ENCODE data around the gene MICALL2.

The MICALL2 gene

DNA sequence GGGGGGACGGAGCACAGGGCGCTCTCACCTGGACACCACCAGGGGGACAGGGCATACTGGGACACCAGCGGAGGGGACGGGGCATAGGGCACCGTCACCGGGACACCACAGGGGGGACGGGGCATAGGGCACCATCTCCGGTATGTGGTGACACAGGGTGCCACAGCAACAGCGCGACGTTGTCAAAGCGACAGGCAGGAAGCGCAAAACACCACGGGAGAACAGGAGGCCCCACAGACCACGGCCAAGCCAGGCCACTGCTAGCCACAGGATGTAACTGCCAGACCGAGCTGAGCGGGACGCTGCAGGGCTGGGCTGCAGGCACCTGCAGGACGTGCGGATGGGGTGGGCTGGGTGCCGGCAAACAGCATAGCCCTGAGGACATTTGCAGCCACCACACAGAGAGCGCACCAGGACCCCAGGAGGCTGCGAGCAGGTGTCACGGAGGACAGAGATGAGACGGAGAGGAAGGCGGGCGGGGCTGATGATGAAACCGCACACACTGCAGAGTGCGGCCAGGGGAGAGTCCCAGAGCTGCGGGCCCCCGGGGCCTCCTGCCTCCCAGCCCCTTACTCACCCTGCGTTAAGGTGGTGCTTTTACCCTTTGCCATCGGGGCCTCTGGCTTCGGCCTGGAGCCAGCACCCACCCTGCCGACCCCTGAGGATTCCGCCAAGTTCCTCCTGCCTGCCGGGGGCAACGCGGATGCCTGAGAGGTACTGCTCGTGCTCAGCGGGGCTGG lies 17.5 kb downstream of the MICALL2 start:
- no peak overlapping the region for H3K27ac ChIP-seq

DNA sequence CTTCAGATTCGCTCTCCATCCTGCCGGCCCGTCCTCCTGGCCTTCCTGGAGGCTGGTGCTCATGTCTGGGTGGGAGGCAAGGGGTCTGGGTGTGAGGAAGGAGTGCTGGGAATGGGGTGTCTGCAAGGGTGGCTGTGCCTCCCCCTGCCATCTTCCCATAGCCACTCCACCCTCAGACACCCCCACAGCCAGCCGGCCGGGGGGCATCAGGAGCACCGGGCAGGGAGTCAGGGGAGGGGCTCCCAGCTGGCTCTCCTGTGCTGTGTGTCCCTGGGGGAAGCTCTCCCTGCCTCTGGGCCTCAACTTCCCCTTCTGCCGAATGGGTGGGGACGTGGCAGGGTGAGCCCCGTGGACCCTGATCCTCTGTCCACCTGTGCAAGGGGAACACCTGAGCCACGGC lies 18.6 kb downstream of the MICALL2 start:
- no peak for TF ChIP-seq ZFX (IDR thresholded peaks at IDR 0.05)
- TF ChIP-seq, protein P1, sequence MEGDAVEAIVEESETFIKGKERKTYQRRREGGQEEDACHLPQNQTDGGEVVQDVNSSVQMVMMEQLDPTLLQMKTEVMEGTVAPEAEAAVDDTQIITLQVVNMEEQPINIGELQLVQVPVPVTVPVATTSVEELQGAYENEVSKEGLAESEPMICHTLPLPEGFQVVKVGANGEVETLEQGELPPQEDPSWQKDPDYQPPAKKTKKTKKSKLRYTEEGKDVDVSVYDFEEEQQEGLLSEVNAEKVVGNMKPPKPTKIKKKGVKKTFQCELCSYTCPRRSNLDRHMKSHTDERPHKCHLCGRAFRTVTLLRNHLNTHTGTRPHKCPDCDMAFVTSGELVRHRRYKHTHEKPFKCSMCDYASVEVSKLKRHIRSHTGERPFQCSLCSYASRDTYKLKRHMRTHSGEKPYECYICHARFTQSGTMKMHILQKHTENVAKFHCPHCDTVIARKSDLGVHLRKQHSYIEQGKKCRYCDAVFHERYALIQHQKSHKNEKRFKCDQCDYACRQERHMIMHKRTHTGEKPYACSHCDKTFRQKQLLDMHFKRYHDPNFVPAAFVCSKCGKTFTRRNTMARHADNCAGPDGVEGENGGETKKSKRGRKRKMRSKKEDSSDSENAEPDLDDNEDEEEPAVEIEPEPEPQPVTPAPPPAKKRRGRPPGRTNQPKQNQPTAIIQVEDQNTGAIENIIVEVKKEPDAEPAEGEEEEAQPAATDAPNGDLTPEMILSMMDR (conservative IDR thresholded peaks at IDR 0.05): no peak
- no peak overlapping the region for H3K27ac ChIP-seq

More for the DNA sequence above, 17.5 kb downstream of the MICALL2 start:
- TF ChIP-seq ZFX (IDR thresholded peaks at IDR 0.05): no peak
- TF ChIP-seq, protein P1 (conservative IDR thresholded peaks at IDR 0.05): no peak

DNA sequence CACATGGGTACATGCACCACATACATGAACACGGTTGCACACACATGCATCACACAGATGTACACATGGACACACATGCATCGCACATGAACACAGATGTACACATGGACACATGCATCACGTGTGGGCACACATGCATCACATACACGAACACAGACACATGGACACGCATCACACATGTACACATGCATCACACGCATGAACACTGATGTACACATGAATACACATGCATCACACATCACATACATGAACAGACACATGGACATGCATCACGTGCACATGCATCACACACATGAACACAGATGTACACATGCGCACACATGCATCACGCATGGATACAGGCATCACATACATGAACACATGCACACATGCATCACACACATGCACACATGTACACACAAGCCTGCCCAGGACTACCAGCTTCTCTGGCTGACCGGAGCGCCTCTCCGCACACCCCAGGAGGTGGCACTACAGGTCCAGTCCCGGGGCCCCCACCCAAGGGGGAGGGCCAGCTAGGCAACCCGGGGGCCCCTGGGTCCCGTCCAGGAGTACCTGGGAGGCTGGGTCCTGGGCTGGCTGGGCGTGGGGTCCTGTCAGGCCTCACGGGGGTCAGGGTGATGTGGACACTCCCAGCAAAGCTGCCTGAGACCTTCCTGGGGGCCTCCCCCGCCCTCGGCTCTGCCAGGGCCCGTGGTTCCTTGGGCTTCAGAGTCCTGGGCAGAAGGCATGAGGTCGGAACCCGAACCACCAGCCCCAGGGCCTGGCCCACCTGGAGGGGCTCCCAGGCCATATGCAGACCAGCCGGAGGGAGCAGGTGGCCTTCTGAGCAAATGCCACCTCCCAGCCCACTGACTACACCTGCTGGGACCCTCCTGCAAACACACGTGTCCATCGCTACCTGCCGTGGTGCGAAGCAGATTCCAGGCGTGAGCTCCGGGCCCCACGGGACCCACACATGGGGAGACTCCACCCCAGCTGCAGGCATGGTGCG lies 19.6 kb downstream of the MICALL2 start:
- H3K27ac ChIP-seq: no peak overlapping the region
- no peak for TF ChIP-seq ZFX (IDR thresholded peaks at IDR 0.05)
- TF ChIP-seq, protein P1 (conservative IDR thresholded peaks at IDR 0.05): no peak

DNA sequence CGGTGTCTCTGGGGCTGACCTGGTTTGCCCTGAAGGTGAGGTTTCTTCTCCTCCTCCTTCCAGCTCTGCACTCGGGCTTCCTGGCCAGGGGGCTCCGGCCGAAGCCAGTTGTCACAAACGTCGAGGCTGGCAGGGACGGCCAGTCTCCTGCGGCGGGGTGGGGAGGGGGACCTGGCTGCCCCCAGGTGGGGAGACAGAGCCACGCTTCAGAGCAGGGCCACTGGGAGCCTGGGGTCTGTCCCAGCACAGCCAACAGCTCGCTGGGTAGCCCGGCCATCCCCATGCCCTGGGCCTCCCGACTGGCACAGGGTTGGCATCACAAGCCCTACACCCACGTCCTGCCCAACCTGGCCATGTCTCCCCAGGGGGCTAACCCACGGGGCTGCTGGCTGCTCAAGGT lies 20.4 kb downstream of the MICALL2 start:
- no peak overlapping the region for H3K27ac ChIP-seq
- TF ChIP-seq, protein P1 (conservative IDR thresholded peaks at IDR 0.05): no peak
- TF ChIP-seq ZFX (IDR thresholded peaks at IDR 0.05): no peak

DNA sequence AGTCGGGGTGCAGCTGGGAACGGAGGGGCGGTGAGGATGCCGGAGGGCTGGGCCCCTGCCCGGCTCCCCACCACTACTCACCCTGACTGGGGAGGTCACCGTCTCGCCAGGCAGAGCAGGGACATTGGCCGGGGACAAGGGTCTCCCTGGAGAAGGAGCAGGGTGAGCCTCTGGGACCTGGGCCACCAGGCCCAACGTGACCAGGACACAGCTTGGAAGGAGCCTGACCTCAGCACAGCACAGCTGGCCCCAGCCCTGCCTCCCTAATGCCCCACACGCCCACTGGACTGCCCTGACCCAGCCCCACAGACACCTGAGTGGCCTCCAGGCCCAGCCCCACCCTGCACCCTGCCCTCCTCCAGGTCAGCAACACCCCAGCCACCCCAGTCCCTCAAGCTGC lies 21.1 kb downstream of the MICALL2 start:
- no peak for TF ChIP-seq ZFX (IDR thresholded peaks at IDR 0.05)
- TF ChIP-seq, protein P1 (conservative IDR thresholded peaks at IDR 0.05): no peak
- no peak overlapping the region for H3K27ac ChIP-seq

DNA sequence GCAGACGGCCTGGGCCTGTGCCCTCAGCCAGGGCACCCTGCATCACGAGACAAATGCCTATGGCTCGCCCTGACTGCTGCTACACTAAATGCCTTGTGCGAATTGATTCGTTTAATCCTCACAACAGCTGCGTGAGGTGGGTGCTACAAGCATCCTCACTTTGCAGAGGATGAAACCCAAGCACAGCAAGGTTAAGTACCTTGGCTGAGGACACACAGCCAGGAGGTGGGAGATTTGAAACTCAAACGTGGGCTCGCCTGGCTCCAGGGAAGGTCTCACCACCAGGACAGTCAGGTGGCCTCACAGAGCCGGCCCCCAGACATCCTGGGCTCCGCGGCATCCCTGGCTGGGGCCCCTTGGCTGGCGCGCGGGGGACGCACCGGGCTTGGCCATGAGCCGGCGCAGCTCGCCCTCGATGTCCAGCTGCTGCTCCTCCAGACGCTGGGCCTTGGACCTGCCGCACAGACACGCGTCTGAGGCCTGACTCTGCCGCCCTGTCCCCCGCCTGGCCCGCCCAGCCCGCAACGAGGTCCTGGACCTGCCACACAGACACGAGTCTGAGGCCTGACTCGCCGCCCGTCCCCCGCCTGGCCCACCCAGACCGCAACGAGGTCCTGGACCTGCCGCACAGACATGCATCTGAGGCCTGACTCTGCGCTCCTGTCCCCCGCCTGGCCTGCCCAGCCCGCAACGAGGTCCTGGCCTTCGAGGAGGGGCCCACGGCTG lies 22.0 kb downstream of the MICALL2 start:
- TF ChIP-seq ZFX (IDR thresholded peaks at IDR 0.05): no peak
- TF ChIP-seq, protein P1 (conservative IDR thresholded peaks at IDR 0.05): no peak
- H3K27ac ChIP-seq: no peak overlapping the region

Measured in C4-2B (cell line).